Mucosa of descending colon (tissue), 3 donors: ENCODE measurements around the gene PAX8. TPM values are rescaled to one million over a fixed set of nuclear protein-coding genes. Genes with fewer than 3 reads are reported as not detected.
A peak's percentile ranks its signal among the peaks of the same experiment; 100 is the strongest.

ENCODE experiments used
- ATAC-seq: fragments of 200-7000 bp; cut with Tn5 transposase; one replicate; pipeline ENCODE4 v1.9.1; 2020; ENCODE audit warnings: mild to moderate bottlenecking, moderate library complexity
- DNase-seq, 3 donors: peaks; one replicate each; pipeline ENCODE4 v3.0.0-alpha.2; 2020
- H3K36me3 ChIP-seq: fragments of 200-600 bp; one replicate; pipeline ENCODE4 v1.8.0; 2021; ENCODE audit warnings: low read depth, mild to moderate bottlenecking
- H3K4me1 ChIP-seq: fragments of 200-600 bp; one replicate; pipeline ENCODE4 v1.8.0; 2021; ENCODE audit warnings: low read depth, mild to moderate bottlenecking
- H3K4me3 ChIP-seq: fragments of 200-600 bp; one replicate; pipeline ENCODE4 v1.8.0; 2021; ENCODE audit warnings: mild to moderate bottlenecking
- H3K9me3 ChIP-seq: fragments of 200-600 bp; one replicate; pipeline ENCODE4 v1.8.0; 2021; ENCODE audit warnings: mild to moderate bottlenecking
- CTCF ChIP-seq: fragments of 200-600 bp; IDR thresholded peaks from one replicate; pipeline ENCODE4 v1.8.0; 2022; ENCODE audit warnings: antibody characterized with exemption, mild to moderate bottlenecking
- intact Hi-C, 2 donors: fragments of 100-400 bp; cut with DNase I in 1 of 2; cut with micrococcal nuclease in 1 of 2; formaldehyde crosslinking; loops; one replicate each; pipeline versions ENCODE4 v1.11.0 to v1.11.1; 2022; cut with DNase I, micrococcal nuclease
- total RNA-seq, 3 donors: library from RNA; stranded (reverse); fragmentation: NEBNext Ultra II Directional in 2 of 3; extraction: Animal tissue kit (Norgen Biotek cat#: 25700) in 2 of 3; gene quantifications; one replicate each; pipeline versions ENCODE4 v1.2.1 to v1.2.4, GENCODE V29; 2021 to 2023
- donor health status: DM: no; HTN: no; CAD: no; lungs with moderate emphysema.
- donor health status: DM: no; HTN: no; CAD: no.
- donor health status: DM: no; HTN: yes; CAD: no.

PAX8 gene
- total RNA-seq, 3 donors from 2014 or later = 0.82 to 6.2 (median 4.8) TPM

GRCh38 chr2:113264713-113265403 lies 13.9 kb downstream of the PAX8 start:
- Histone ChIP-seq H3K4me1 (no peaks in the 10 kb centered on the region), H3K9me3 (no peaks in the 10 kb centered on the region), H3K4me3 (no peak overlapping the region), H3K36me3 (no peaks in the 10 kb centered on the region)
- ATAC-seq (no peak), DNase-seq (no peak)
- intact Hi-C loops = no loop called here
- TF ChIP-seq CTCF = no peak

GRCh38 chr2:113263546-113263945 lies 15.2 kb downstream of the PAX8 start:
- intact Hi-C loops = no loop called here
- H3K4me3 ChIP-seq = no peak overlapping the region
- ATAC-seq (no peak), DNase-seq (no peak)
- H3K36me3 ChIP-seq = no peaks in the 10 kb centered on the region
- no peaks in the 10 kb centered on the region for H3K9me3 ChIP-seq
- no peaks in the 10 kb centered on the region for H3K4me1 ChIP-seq
- TF ChIP-seq CTCF = no peak

- ATAC-seq = no peak
These were observed 17.7 kb downstream of the PAX8 start for GRCh38 chr2:113260991-113261390.

GRCh38 chr2:113258471-113259147 lies 20.1 kb downstream of the PAX8 start:
- no peaks in the 10 kb centered on the region for H3K4me1 ChIP-seq
- DNase-seq (no peak), ATAC-seq (no peak)
- intact Hi-C loops = no loop called here
- no peak overlapping the region for H3K4me3 ChIP-seq
- no peaks in the 10 kb centered on the region for H3K9me3 ChIP-seq
- H3K36me3 ChIP-seq = no peaks in the 10 kb centered on the region
- no peak for TF ChIP-seq CTCF

More at GRCh38 chr2:113260991-113261390, 17.7 kb downstream of the PAX8 start:
- TF ChIP-seq CTCF = no peak
- no peaks in the 10 kb centered on the region for H3K4me1 ChIP-seq
- no peak for DNase-seq
- intact Hi-C loops = no loop called here
- no peaks in the 10 kb centered on the region for H3K9me3 ChIP-seq
- H3K36me3 ChIP-seq = no peaks in the 10 kb centered on the region
- no peak overlapping the region for H3K4me3 ChIP-seq

- H3K4me3 ChIP-seq = no peak overlapping the region
- no peaks in the 10 kb centered on the region for H3K36me3 ChIP-seq
- H3K4me1 ChIP-seq = no peaks in the 10 kb centered on the region
- intact Hi-C loops = no loop called here
- TF ChIP-seq CTCF = no peak
- ATAC-seq = peak; percentile 32
- DNase-seq = no peak
- no peaks in the 10 kb centered on the region for H3K9me3 ChIP-seq
These were observed 21.0 kb downstream of the PAX8 start for GRCh38 chr2:113257516-113258264.
